ENCODE results near the gene DLGAP1.

GRCh38 chr18:3458952-3459853, 995.9 kb downstream of the DLGAP1 start:
- TF ChIP-seq MYC (IDR thresholded peaks at IDR 0.05; ENCODE audit: low read depth, low read length) (no peak), CTCF (IDR thresholded peaks at IDR 0.05; ENCODE audit: low read depth, low read length) (no peak), MAX (IDR thresholded peaks at IDR 0.05; ENCODE audit: low read depth, low read length) (no peak), POLR2A (IDR thresholded peaks at IDR 0.05; ENCODE audit: extremely low read depth, insufficient read length) (no peak)

Measured in NB4 (cell line).